ENCODE data around the gene ROBO1. TPM values are rescaled to one million over a fixed set of nuclear protein-coding genes. Genes with fewer than 3 reads are reported as not detected.

ROBO1 gene
- total and polyA plus RNA-seq, 12 donors, result 6.4 to 144 (median 43.9) TPM

DNA sequence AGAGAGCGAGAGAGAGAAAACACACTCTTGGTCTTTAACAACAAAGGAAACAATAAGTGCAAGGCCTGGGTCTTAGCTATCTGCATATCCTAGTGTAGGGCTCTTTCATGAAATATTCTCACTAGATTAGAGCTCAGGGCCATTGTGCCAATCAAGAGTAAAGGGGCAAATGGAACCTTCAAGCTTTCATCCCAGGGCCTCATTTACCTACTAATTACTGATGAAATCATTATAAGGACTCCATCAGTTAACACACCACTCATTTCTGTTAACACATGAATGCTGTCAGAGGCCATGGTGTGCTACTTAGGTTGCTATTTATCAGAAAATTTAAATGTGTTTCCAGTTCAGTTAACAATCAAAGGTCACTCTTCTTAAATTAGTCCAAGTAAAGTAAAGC, 597.8 kb downstream of the ROBO1 start:
- H3K4me1 ChIP-seq (replicated peaks in 1 of 2), result no peaks in the 10 kb centered on the region

DNA sequence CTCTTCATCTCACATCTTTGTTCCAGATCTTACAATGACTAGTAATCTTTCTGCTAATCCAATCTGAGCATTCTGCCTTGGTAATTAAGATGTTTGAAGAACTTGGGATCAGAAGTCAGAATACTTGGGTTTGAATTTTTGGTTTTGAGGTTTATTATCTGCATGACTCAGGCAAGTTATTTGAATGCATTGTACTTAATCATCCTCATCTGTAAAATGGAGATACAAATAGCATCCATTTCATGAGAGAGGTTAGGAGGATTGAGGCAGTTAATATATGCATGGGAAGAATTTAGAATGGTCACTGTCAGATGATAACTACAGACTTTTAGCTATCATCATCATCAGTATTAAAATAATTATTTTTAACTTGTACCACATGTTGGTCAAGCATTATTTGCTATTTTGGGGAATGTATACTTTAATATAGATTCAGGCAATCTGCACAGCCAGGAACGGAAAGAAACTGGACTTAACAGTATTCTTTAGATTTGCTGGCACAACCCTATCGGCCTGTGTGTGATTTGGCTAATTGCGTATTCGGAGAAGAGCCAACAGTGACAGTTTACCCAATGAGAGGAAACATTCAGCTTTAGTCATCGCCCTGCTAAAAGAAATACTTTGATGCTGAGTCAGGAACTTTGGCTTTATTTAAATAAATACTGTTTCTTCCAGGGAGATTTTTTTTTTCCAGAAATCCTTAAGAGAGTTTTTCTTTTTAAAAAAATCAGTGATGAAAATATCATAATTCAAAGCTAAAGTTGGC, 600.0 kb downstream of the ROBO1 start:
- TF ChIP-seq POLR2A (IDR thresholded peaks at IDR 0.05), result no peak
- TF ChIP-seq, protein P1, sequence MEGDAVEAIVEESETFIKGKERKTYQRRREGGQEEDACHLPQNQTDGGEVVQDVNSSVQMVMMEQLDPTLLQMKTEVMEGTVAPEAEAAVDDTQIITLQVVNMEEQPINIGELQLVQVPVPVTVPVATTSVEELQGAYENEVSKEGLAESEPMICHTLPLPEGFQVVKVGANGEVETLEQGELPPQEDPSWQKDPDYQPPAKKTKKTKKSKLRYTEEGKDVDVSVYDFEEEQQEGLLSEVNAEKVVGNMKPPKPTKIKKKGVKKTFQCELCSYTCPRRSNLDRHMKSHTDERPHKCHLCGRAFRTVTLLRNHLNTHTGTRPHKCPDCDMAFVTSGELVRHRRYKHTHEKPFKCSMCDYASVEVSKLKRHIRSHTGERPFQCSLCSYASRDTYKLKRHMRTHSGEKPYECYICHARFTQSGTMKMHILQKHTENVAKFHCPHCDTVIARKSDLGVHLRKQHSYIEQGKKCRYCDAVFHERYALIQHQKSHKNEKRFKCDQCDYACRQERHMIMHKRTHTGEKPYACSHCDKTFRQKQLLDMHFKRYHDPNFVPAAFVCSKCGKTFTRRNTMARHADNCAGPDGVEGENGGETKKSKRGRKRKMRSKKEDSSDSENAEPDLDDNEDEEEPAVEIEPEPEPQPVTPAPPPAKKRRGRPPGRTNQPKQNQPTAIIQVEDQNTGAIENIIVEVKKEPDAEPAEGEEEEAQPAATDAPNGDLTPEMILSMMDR (IDR thresholded peaks at IDR 0.05), result no peak
- H3K27me3 ChIP-seq, result no peaks in the 10 kb centered on the region
- H3K9me3 ChIP-seq (replicated peaks in 1 of 3), result no peaks in the 10 kb centered on the region
- DNase-seq, result peak in 1 of 7 donors; percentile 9
- H3K36me3 ChIP-seq (replicated peaks in 1 of 2), result no peaks in the 10 kb centered on the region
- intact Hi-C loops (cut with DNase I), result no loop called here
- WGBS, 4 donors, result 56 to 71% (median 60%) methylated on average over 5 of the region's 5 CpGs
- H3K4me1 ChIP-seq (replicated peaks in 1 of 2), result no peaks in the 10 kb centered on the region
- no peak overlapping the region for H3K4me3 ChIP-seq
- H3K27ac ChIP-seq, result no peak overlapping the region

More for the DNA sequence above, 597.8 kb downstream of the ROBO1 start:
- Histone ChIP-seq H3K9me3 (replicated peaks in 1 of 3) (no peaks in the 10 kb centered on the region), H3K36me3 (replicated peaks in 1 of 2) (no peaks in the 10 kb centered on the region), H3K27ac (no peak overlapping the region), H3K4me3 (no peak overlapping the region), H3K27me3 (no peaks in the 10 kb centered on the region)
- WGBS, 4 donors, result 83 to 98% (median 95%) methylated on average over 1 of the region's 1 CpG
- TF ChIP-seq, protein P1 (IDR thresholded peaks at IDR 0.05), result no peak
- TF ChIP-seq POLR2A (IDR thresholded peaks at IDR 0.05), result no peak
- DNase-seq, result no peak
- intact Hi-C loops (cut with DNase I), result no loop called here

DNA sequence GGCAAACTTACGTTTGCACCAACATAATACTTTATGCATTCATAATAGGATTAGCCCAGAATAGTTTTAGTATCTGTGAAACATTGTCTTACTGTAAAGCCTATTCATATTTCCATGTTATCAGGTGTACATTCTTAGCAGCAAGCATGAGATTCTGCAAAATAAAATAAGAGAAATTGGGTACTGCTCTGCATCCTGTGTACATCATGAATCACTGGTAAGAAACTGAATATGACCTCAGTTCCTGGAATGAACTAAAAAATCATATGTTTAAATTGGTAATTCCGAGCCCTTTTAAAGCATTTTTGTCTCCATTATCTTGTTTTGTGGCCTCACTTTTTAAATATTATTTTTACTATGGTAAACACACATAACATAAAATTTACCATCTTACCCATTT, 605.1 kb downstream of the ROBO1 start:
- intact Hi-C loops (cut with DNase I), result no loop called here
- H3K27me3 ChIP-seq, result no peaks in the 10 kb centered on the region
- no peaks in the 10 kb centered on the region for H3K9me3 ChIP-seq (replicated peaks in 1 of 3)
- H3K36me3 ChIP-seq (replicated peaks in 1 of 2), result no peaks in the 10 kb centered on the region
- H3K4me1 ChIP-seq (replicated peaks in 1 of 2), result no peaks in the 10 kb centered on the region
- 52 to 60% (median 58%) methylated on average over 2 of the region's 2 CpGs for WGBS, 4 donors
- DNase-seq, result no peak
- no peak overlapping the region for H3K27ac ChIP-seq
- TF ChIP-seq POLR2A (IDR thresholded peaks at IDR 0.05), result no peak
- TF ChIP-seq, protein P1 (IDR thresholded peaks at IDR 0.05), result no peak
- no peak overlapping the region for H3K4me3 ChIP-seq

DNA sequence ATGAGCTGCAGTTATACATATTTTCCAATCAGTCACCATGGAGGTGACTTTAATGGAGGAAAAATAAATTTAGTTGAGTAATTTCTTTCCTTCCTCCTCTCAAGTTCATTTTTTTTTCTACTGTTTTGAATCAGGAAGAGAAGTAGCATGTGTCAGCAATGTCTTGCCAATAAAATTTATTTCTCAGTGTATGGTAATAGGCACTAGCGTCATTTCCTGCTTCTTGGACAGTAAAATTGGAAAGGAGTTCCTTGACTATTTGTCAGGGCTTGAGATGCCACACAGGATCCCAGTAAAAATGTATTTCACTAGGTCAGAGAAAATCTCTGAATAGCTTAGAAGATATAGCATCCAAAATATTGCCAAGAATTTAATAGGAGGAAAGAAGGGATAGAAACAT, 605.9 kb downstream of the ROBO1 start:
- Histone ChIP-seq H3K36me3 (replicated peaks in 1 of 2) (no peaks in the 10 kb centered on the region), H3K27ac (no peak overlapping the region), H3K4me1 (replicated peaks in 1 of 2) (no peaks in the 10 kb centered on the region), H3K27me3 (no peaks in the 10 kb centered on the region), H3K4me3 (no peak overlapping the region), H3K9me3 (replicated peaks in 1 of 3) (no peaks in the 10 kb centered on the region)
- no peak for DNase-seq
- WGBS, 4 donors, result 50 to 64% (median 61%) methylated on average over 1 of the region's 1 CpG
- intact Hi-C loops (cut with DNase I), result no loop called here
- TF ChIP-seq, protein P1 (IDR thresholded peaks at IDR 0.05), result no peak
- TF ChIP-seq POLR2A (IDR thresholded peaks at IDR 0.05), result no peak
